Measurements from ENCODE around the gene FBXO27. TPM values are rescaled to one million over a fixed set of nuclear protein-coding genes. Genes with fewer than 3 reads are reported as not detected.

Gene FBXO27
- total RNA-seq, 1 donor from 2014 or later: 10.2 TPM

DNA sequence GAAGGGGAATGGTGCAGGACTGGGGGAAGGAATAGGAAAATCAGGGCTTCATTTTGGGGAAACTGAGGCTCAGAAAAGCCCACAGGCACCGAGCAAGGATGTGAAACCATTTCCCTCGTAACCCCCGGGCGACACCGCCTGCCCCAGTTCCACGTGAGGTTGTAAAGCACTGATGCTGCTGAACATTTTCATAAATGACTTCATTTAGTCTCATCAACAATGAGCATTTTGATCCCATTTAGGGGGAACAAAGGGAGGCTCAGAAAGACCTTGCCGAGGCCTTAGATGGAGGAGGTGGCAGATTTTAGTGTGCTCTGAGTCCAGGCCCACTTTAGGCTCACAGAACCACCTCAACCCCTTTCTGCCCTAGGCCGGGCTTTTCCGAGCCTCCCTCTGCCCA, 20.5 kb upstream of the FBXO27 start:
- no peak for DNase-seq (ENCODE audit: low spot score in 2 of 2, unreplicated experiment in 2 of 2)
- Mint-ChIP-seq H3K4me1 (no peaks in the 10 kb centered on the region), H3K4me3 (no peak overlapping the region), H3K36me3 (no peaks in the 10 kb centered on the region), H3K27me3 (ENCODE audit: low read depth) (peaks cover 9% of the 10 kb centered on the region), H3K27ac (no peak overlapping the region), H3K9me3 (peaks cover 5% of the 10 kb centered on the region)
- TF ChIP-seq, protein P1, sequence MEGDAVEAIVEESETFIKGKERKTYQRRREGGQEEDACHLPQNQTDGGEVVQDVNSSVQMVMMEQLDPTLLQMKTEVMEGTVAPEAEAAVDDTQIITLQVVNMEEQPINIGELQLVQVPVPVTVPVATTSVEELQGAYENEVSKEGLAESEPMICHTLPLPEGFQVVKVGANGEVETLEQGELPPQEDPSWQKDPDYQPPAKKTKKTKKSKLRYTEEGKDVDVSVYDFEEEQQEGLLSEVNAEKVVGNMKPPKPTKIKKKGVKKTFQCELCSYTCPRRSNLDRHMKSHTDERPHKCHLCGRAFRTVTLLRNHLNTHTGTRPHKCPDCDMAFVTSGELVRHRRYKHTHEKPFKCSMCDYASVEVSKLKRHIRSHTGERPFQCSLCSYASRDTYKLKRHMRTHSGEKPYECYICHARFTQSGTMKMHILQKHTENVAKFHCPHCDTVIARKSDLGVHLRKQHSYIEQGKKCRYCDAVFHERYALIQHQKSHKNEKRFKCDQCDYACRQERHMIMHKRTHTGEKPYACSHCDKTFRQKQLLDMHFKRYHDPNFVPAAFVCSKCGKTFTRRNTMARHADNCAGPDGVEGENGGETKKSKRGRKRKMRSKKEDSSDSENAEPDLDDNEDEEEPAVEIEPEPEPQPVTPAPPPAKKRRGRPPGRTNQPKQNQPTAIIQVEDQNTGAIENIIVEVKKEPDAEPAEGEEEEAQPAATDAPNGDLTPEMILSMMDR (IDR thresholded peaks at IDR 0.05; ENCODE audit: unreplicated experiment): no peak

DNA sequence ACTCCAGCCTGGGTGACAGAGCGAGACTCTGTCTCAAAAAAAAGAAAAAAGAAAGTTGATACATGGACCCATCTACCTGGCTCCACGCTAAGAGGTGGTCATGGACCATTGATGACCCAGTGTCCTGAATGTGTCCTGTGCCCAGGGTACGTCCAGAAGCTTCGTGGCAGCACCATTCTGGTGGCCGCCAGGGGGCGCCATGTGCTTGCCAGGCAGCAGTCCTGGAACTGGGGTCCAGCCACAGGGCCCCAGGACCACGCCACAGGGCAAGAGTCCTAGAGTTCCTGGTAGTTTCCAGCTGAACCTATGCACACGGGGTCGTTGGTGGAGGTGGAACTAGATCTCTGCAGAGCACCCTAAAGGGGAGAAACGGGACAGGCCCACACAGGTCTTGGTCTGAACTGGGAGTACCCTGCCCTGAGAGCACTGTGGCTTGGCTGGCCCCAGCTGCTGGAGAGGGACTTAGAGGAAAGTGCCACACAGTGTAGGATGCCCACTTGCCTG, 19.9 kb upstream of the FBXO27 start:
- TF ChIP-seq, protein P1 (IDR thresholded peaks at IDR 0.05; ENCODE audit: unreplicated experiment): peak; percentile 90
- DNase-seq (ENCODE audit: low spot score in 2 of 2, unreplicated experiment in 2 of 2): peak; percentile 40 to 73
- no peaks in the 10 kb centered on the region for H3K4me1 Mint-ChIP-seq
- no peaks in the 10 kb centered on the region for H3K36me3 Mint-ChIP-seq
- peaks cover 9% of the 10 kb centered on the region for H3K27me3 Mint-ChIP-seq (ENCODE audit: low read depth)
- H3K4me3 Mint-ChIP-seq: no peak overlapping the region
- H3K9me3 Mint-ChIP-seq: peaks cover 5% of the 10 kb centered on the region
- no peak overlapping the region for H3K27ac Mint-ChIP-seq

DNA sequence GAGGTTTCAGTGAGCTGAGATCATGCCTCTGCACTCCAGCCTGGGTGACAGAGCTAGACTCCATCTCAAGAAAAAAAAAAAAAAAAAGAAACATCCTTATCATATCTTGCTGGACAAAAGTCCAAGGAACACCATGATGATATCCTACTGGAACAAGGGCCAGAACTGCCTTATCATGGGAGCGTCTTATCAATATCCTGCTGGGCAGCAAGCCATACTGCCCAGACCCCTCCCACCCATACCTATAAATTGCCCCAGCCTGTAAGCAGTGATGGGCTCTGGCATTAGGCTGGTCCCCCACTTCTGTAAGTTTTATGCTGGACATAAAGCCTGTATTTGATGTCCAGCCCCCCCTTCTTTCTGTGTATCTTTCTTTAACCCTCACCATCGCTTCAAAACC, 14.7 kb upstream of the FBXO27 start:
- Mint-ChIP-seq H3K36me3 (no peaks in the 10 kb centered on the region), H3K4me1 (no peaks in the 10 kb centered on the region), H3K9me3 (peaks cover 10% of the 10 kb centered on the region), H3K27me3 (ENCODE audit: low read depth) (peaks cover 6% of the 10 kb centered on the region), H3K4me3 (no peak overlapping the region), H3K27ac (no peak overlapping the region)
- TF ChIP-seq, protein P1 (IDR thresholded peaks at IDR 0.05; ENCODE audit: unreplicated experiment): no peak
- no peak for DNase-seq (ENCODE audit: low spot score in 2 of 2, unreplicated experiment in 2 of 2)

DNA sequence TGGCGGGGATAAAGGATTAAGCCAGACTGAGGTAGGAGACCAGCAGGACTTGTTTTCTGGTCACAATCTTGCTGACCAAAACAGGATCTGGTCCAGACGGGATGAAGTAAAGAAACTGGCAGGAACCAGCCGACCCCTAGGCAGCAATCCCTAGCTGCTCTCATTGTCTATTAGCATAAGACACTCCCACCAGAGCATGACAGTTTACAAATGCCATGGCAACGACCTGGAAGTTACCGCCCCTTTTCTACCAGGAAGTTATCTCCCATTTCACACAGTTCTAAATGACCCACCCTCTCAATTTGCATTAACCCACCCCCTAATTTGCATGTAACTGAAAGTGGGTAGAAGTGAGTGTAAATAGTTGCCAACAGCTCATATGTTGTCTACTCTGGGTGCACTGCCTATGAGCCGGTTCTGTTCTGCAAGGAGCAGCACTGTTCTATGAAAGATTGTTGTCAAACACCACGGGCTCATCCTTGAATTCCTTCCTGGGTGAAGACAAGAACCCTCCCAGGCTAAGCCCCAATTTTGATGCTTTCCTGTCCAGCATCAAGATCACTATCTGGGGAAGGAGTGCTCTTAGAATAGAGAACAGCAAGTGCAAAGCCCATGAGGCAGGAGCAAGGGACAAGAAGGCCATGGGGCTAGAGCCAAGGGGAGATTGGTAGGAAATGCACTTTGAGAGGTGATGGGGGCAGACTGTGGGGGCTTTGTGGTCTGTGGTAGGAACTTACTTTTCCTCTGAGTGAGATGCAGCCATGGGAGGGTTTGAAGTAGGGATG, 13.9 kb upstream of the FBXO27 start:
- H3K27ac Mint-ChIP-seq: no peak overlapping the region
- DNase-seq (ENCODE audit: low spot score in 2 of 2, unreplicated experiment in 2 of 2): no peak
- peaks cover 10% of the 10 kb centered on the region for H3K9me3 Mint-ChIP-seq
- H3K36me3 Mint-ChIP-seq: no peaks in the 10 kb centered on the region
- H3K4me1 Mint-ChIP-seq: no peaks in the 10 kb centered on the region
- peaks cover 5% of the 10 kb centered on the region for H3K27me3 Mint-ChIP-seq (ENCODE audit: low read depth)
- TF ChIP-seq, protein P1 (IDR thresholded peaks at IDR 0.05; ENCODE audit: unreplicated experiment): no peak
- no peak overlapping the region for H3K4me3 Mint-ChIP-seq

DNA sequence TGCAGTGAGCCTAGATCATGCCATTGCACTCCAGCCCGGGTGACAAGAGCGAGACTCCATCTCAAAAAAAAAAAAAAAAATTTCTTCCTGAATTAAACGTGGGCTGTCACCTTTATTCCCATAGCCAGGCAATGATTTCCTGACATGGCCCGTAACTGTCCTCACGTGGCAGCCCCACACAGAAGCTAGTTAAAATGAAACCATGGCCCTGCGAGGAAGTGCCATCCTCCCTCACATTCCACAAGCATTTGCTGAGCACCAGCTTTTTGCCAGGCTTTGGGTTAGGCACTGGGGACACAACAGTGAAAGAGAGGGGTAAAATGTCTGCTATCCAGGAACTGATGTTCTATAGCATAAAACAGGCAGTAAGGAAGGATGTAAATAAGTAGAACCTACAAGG, 13.2 kb upstream of the FBXO27 start:
- H3K36me3 Mint-ChIP-seq: no peaks in the 10 kb centered on the region
- TF ChIP-seq, protein P1 (IDR thresholded peaks at IDR 0.05; ENCODE audit: unreplicated experiment): no peak
- no peak overlapping the region for H3K4me3 Mint-ChIP-seq
- H3K4me1 Mint-ChIP-seq: no peaks in the 10 kb centered on the region
- peaks cover 2% of the 10 kb centered on the region for H3K27me3 Mint-ChIP-seq (ENCODE audit: low read depth)
- H3K27ac Mint-ChIP-seq: no peak overlapping the region
- DNase-seq (ENCODE audit: low spot score in 2 of 2, unreplicated experiment in 2 of 2): no peak
- H3K9me3 Mint-ChIP-seq: peaks cover 13% of the 10 kb centered on the region

All from mesothelial cell of epicardium (in vitro differentiated cells).